Measurements from ENCODE around the gene ZFHX2.

Gene ZFHX2

GRCh38 chr14:23572836-23573235, 21.3 kb upstream of the ZFHX2 start:
- no peak for DNase-seq (ENCODE audit: low spot score)

DNA sequence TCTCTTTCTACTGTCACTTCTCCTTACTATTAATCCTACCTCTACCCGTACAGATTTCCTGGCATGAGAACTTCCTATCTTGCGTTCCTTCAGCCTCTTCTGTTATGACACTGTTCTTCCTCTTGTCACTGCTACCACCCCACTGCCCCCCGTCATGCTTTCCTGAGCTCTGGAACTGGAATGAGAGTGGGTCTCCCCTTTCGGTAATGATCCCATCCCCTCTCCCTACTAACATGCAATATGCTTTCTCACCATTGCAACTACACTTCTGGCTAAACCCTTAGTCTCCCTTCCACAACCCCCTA, 20.9 kb upstream of the ZFHX2 start:
- DNase-seq (ENCODE audit: low spot score): no peak

GRCh38 chr14:23571701-23572523, 20.3 kb upstream of the ZFHX2 start:
- no peak for DNase-seq (ENCODE audit: low spot score)

GRCh38 chr14:23570806-23571483, 19.4 kb upstream of the ZFHX2 start:
- no peak for DNase-seq (ENCODE audit: low spot score)

DNA sequence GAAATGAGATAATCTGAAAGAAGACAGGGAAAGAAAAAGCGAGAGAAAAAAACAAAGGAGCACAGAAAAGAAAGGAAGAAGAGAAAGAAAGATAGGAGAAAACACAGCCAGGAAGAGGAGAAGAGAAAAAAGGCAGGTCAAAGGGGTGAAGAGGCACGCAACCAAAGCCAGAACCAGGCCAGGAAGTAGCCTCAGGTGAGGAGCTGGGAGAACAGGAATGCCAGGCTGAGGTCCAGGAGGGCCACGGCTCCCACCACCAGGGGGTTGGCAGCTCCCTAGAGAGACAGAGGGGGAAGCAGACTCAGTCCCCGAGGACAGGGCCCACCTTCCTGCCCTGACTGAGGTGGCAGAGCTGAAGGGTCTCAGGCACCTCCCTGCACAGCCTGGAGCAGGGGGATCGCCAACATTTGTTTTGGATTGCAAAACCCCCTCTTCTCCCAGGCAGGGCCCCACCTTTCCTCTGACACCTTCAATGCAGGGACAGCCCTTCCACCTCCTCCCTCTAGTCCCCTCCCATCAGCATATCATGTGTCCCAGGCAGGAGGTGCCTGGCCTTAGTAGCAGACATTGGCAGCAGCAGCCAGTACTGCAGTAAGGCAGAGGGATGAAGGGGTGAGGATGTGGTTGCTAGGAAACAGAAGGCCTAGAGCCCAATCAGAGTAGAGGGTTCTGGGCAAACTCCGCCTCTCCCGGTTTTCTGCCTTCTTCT, 18.0 kb upstream of the ZFHX2 start:
- DNase-seq (ENCODE audit: low spot score): peak; percentile 30

GRCh38 chr14:23568600-23569331, 17.2 kb upstream of the ZFHX2 start:
- DNase-seq (ENCODE audit: low spot score): no peak

GRCh38 chr14:23568021-23568599, 16.5 kb upstream of the ZFHX2 start:
- no peak for DNase-seq (ENCODE audit: low spot score)

GRCh38 chr14:23567186-23568020, 15.8 kb upstream of the ZFHX2 start, which contains the start of gene AP1G2:
AP1G2 (minus strand) TSS chr14:23567791; CDS start chr14:23567314, 477 bp downstream.
- DNase-seq (ENCODE audit: low spot score): peak; percentile 91

DNA sequence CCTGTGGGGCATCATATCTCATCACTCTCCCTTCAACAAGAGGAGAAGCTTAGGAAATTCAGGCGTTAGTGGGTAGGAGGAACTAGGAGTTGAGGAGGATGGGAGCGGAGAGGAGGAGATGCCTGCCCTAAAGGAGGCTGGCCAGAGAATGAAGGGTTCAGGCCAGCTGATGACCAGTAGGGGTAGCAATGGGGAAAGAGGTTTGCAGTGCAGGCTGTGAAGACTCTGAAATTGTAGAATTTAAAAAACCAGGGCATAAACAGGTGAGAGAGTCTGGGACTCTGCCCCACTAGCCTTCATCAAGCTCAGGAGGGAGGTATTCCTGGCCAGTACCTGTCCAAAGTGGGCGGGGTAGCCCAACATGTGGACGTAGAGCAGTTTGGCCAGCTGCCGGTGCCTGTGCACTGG, 15.2 kb upstream of the ZFHX2 start:
- no peak for DNase-seq (ENCODE audit: low spot score)

GRCh38 chr14:23566112-23566777, 14.7 kb upstream of the ZFHX2 start:
- DNase-seq (ENCODE audit: low spot score): no peak

DNA sequence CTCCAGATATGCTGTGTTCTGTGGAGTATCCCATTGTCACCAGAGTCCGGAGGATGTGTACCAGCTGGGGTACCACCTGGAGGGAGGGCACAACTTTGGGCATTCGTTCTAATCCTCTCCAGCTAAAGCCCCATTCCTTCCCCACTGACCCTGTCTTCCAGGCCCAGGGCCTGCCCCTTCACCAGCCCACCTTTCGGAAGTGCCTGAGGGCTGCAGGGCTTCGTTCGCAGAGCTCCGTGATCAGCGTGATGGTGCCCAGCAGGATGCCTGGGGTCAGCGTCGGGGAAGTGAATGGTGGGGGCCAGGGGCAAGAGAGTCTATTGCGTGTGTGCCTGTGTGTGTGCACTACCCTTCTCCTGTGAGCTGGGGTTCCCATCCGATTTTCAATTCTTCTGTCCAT, 14.1 kb upstream of the ZFHX2 start:
- DNase-seq (ENCODE audit: low spot score): no peak

DNA sequence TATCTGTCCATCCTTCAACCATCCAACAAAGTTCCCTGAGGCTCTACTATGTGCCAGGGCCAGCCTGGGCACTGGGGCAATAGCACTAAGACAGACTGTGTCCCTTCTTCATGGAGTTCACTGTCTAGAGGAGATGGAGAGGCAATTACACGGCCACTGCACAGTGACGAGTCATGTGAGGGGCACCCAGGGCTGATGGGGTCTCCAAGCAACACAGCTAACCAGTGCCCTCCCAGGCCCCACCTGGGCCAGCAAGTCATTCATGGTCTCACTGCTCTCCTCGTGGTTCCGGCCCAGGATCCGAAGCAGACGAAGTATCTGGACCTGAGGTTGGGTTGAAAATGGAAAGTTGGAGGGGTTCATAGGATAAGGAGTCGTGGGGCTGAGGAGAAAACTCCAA, 13.3 kb upstream of the ZFHX2 start:
- no peak for DNase-seq (ENCODE audit: low spot score)

DNA sequence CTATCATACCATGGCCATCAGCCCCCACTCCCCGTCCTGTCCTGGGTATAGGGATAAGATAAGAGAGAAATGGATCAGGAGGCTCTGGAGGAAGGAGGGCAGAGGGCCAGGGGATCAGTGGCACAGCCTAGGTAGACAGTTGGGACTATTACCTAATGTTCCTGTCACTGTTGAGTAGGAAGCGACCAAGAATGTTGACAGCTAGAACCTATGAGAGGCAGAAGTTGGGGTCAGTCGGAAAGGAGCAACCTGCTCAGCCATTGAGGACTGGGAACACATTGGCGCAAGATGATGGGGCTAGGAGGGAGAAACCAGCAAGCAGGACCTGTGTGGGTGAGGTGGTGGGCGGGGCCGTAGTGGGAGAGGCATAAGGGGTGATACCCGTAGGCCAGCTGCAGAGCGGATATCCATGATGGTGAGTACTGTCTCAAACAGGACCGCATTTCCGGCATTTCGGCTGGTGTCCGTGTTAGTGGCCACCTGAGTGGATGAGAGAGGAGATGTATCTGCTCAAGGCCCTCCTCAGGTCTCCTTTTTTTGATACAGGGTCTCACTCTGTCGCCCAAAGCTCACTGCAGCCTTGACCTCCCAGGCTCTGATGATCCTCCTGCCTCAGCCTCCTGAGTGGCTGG, 12.7 kb upstream of the ZFHX2 start:
- no peak for DNase-seq (ENCODE audit: low spot score)

DNA sequence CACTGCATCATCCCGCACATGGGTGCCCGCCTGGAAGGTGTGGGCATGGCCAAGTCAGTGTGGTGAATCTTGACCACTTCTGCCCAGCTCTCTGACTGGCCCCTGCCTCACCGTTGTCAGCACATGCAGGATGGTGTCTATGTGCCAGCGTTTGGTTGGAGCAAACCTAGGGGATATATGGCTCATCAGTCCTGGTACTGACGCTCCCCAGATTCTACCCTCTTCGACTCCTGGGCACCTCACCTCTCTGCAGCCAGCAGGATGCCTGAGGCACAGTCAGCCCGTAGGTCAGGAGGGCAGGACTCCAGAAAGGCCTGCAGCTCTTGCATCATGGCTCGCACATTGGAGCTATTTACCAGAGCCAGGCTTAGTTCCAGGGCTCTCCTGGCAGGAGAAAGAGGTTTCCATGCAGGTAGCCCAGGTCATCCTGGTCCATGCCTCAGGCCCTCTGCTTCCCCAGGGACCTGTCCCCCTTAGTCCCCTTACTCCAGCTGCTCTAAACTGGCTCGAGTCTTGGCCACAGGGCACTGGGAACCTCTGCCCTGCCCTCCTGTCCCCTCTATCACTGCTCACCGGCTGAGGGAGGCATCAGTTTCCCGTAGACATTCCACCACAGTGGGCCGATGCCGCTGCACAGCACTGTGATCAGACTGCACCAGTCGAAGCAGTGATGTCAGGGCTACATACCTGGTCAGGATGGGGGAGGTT, 12.1 kb upstream of the ZFHX2 start:
- DNase-seq (ENCODE audit: low spot score): no peak

GRCh38 chr14:23562822-23563472, 11.4 kb upstream of the ZFHX2 start:
- peak; percentile 46 for DNase-seq (ENCODE audit: low spot score)

DNA sequence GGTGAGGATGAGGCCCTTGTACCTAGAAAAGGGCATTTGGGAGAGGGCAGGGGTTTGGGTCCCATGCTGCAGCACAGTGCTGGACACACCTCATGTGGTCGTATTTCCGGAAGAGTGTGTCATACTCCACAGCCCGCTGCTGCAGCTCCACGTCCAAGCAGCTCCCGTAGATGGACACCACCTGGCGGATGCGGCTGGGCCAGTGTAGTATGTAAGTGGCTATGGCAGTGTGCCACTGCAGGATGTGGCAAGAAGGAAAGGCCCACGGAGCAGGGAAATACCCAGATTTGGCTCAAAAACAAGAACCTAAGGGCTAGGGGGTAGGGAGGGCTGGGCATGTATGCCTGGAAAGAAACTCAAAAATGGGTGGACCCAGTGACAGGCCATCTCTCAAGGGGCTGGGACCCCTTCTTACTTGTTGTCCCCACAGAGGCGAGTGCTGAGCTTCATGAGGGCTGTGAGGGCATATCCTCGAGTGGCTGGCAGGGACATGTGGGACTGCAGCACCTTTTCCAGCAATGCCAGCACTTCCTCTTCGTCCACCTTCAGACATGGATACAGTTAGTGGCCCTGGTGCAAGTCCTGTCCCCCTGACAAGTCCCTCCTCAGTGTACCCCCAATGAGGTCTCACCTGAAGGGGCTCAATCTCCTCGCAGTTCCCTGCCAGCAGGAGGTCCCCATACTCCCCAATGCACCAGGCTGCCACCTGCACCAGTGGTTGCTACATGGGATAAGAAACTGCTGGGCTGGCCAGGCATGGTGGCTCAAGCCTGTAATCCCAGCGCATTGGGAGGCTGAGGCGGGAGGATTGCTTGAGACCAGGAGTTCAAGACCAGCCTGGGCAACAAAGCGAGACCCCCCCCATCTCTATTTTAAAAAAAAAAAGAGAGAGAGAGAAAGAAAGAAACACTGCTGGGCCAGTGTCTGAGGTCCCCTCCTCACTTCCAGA, 10.6 kb upstream of the ZFHX2 start:
- no peak for DNase-seq (ENCODE audit: low spot score)

- no peak for DNase-seq (ENCODE audit: low spot score)
These were observed 9.7 kb upstream of the ZFHX2 start for GRCh38 chr14:23561259-23561658.
